Fibroblast of the aortic adventitia (primary cell): ENCODE results near the gene ZNF280A. TPM values are rescaled to one million over a fixed set of nuclear protein-coding genes. Genes with fewer than 3 reads are reported as not detected.
"Not testable (repeated sequence)": the region's sequence is repeated elsewhere in the genome, so short reads cannot be mapped to it uniquely, and the experiment has no call there.

Experiments used
- DNase-seq: peaks from one replicate; pipeline ENCODE4 v3.0.0-alpha.2; 2010; ENCODE audit warnings: low read depth
- H3K4me3 ChIP-seq: 2 replicates; pipeline ENCODE4 v1.5.1; 2011; ENCODE audit warnings: low read depth, mild to moderate bottlenecking, control low read depth, low read length, moderate library complexity
- CTCF ChIP-seq: IDR thresholded peaks from 2 replicates; pipeline ENCODE4 v1.5.1; 2011; ENCODE audit warnings: mild to moderate bottlenecking, low read length, control low read depth, inconsistent platforms; ENCODE audit not compliant: insufficient read depth
- total RNA-seq: library from RNA; depleted of rRNA; stranded (reverse); fragments of >200 nt; gene quantifications from 2 replicates; pipeline ENCODE4 v1.2.3, GENCODE V29; 2012; ENCODE audit warnings: low replicate concordance

ZNF280A gene
- total RNA-seq, 1 donor, result not detected

- DNase-seq, result no peak
- no peak overlapping the region for H3K4me3 ChIP-seq
- TF ChIP-seq CTCF, result no peak
These were observed 50.5 kb downstream of the ZNF280A start for GRCh38 chr22:22469527-22469926.

GRCh38 chr22:22468794-22469469 is 51.1 kb downstream of the ZNF280A start:
- H3K4me3 ChIP-seq, DNase-seq: not testable (repeated sequence)

- no peak overlapping the region for H3K4me3 ChIP-seq
- no peak for DNase-seq
- no peak for TF ChIP-seq CTCF
These were observed 53.0 kb downstream of the ZNF280A start for GRCh38 chr22:22467112-22467511.

- H3K4me3 ChIP-seq, result no peak overlapping the region
- peak; percentile 2 for DNase-seq
- no peak for TF ChIP-seq CTCF
These were observed 54.3 kb downstream of the ZNF280A start for GRCh38 chr22:22465782-22466181.

- no peak overlapping the region for H3K4me3 ChIP-seq
- no peak for TF ChIP-seq CTCF
- no peak for DNase-seq
These were observed 54.9 kb downstream of the ZNF280A start for GRCh38 chr22:22465094-22465602.

- H3K4me3 ChIP-seq, result no peak overlapping the region
- DNase-seq, result no peak
- no peak for TF ChIP-seq CTCF
These were observed 55.5 kb downstream of the ZNF280A start for GRCh38 chr22:22464541-22465054.

GRCh38 chr22:22463855-22464540 is 56.1 kb downstream of the ZNF280A start:
- peak; percentile 64 for TF ChIP-seq CTCF
- DNase-seq, result peak; percentile 81

More at GRCh38 chr22:22463855-22464540, 56.1 kb downstream of the ZNF280A start:
- no peak overlapping the region for H3K4me3 ChIP-seq
